GM12878 (cell line): ENCODE results near the gene TTC31. TPM values are rescaled to one million over a fixed set of nuclear protein-coding genes. Genes with fewer than 3 reads are reported as not detected.

Source experiments
- BMI1 ChIP-seq: fragments of 450-650 bp; IDR thresholded peaks from 2 replicates; pipeline ENCODE4 v1.6.1; 2016; ENCODE audit warnings: mild to moderate bottlenecking, moderate library complexity, borderline replicate concordance
- CBX5 ChIP-seq: sonication (generic); IDR thresholded peaks from 2 replicates; pipeline ENCODE4 v1.6.1; 2016; ENCODE audit warnings: low read depth, moderate library complexity, mild to moderate bottlenecking, inconsistent platforms
- CHD1 ChIP-seq: IDR thresholded peaks from 2 replicates; pipeline ENCODE4 v1.6.1; 2012; ENCODE audit warnings: low read depth, low read length, improper control_type of control experiment
- NR2C1 ChIP-seq: fragments of 450-650 bp; IDR thresholded peaks from 2 replicates; pipeline ENCODE4 v1.6.1; 2017; ENCODE audit warnings: antibody characterized with exemption, mild to moderate bottlenecking, moderate library complexity
- PML ChIP-seq: IDR thresholded peaks from 2 replicates; pipeline ENCODE4 v1.6.1; 2012; ENCODE audit warnings: low read length, inconsistent platforms
- RAD51 ChIP-seq: fragments of 450-650 bp; IDR thresholded peaks from 2 replicates; pipeline ENCODE4 v1.6.1; 2016; ENCODE audit warnings: moderate library complexity, mild to moderate bottlenecking, inconsistent platforms
- RBBP5 ChIP-seq: fragments of 200-600 bp; sonication (generic); conservative IDR thresholded peaks from 2 replicates; pipeline ENCODE4 v1.6.1; 2016
- SP1 ChIP-seq: IDR thresholded peaks from one replicate; pipeline ENCODE4 v1.6.1; 2011; ENCODE audit warnings: low read depth, low read length
- TCF7 ChIP-seq: IDR thresholded peaks from 2 replicates; pipeline ENCODE4 v1.6.1; 2014; ENCODE audit warnings: antibody characterized with exemption, borderline replicate concordance
- YY1 ChIP-seq: IDR thresholded peaks from 2 replicates; pipeline ENCODE4 v1.6.1; 2011; ENCODE audit warnings: low read depth, mild to moderate bottlenecking, low read length
- polyA plus RNA-seq, 11 experiments: library from polyadenylated mRNA; depleted of rRNA in 4 of 11; unstranded in 6 of 11; stranded (reverse) in 5 of 11; fragments of >200 nt; fragmentation: Nextera tagmentation in 4 of 11; fragmentation: Illumina TruSeq in 1 of 11; extraction: Ambion mirVana in 4 of 11; extraction: Trizol in 1 of 11; gene quantifications; 1 replicate in 1 of 11; 2 replicates in 10 of 11; pipeline versions ENCODE4 v1.2.1 to v1.2.3, GENCODE V29; 2011 to 2016; ENCODE audit warnings: inconsistent platforms in 2 of 11, missing spikeins in 2 of 11, low read depth in 1 of 11
- total RNA-seq, 4 experiments: library from RNA; depleted of rRNA in 3 of 4; stranded (reverse); fragments of >200 nt in 3 of 4; fragmentation: Illumina TruSeq in 1 of 4; extraction: Trizol in 1 of 4; gene quantifications; 2 replicates each; pipeline versions ENCODE4 v1.2.1 to v1.2.3, GENCODE V29; 2013 to 2021
- TF ChIP-seq, protein P1 (sequence below): IDR thresholded peaks from 2 replicates; pipeline ENCODE4 v1.6.1; 2012; ENCODE audit warnings: mild to moderate bottlenecking, low read depth, low read length
- TF ChIP-seq, protein P2 (sequence below): IDR thresholded peaks from 2 replicates; pipeline ENCODE4 v1.6.1; 2012; ENCODE audit warnings: improper control_type of control experiment, low read depth, low read length; ENCODE audit not compliant: insufficient replicate concordance
- TF ChIP-seq, protein P3 (sequence below): fragments of 150-350 bp; IDR thresholded peaks from 2 replicates; pipeline ENCODE4 v1.6.1; 2014; ENCODE audit warnings: mild to moderate bottlenecking, low read depth, low read length
- TF ChIP-seq, protein P4 (sequence below): fragments of 450-650 bp; IDR thresholded peaks from 2 replicates; pipeline ENCODE4 v1.6.1; 2017; ENCODE audit warnings: mild to moderate bottlenecking

Gene TTC31
- total and polyA plus RNA-seq, 10 of the 15 experiments (the other 5 are each of a cell fraction or from before 2014, with no cell fraction given), result 6.5 to 34.9 (median 25.9) TPM

DNA sequence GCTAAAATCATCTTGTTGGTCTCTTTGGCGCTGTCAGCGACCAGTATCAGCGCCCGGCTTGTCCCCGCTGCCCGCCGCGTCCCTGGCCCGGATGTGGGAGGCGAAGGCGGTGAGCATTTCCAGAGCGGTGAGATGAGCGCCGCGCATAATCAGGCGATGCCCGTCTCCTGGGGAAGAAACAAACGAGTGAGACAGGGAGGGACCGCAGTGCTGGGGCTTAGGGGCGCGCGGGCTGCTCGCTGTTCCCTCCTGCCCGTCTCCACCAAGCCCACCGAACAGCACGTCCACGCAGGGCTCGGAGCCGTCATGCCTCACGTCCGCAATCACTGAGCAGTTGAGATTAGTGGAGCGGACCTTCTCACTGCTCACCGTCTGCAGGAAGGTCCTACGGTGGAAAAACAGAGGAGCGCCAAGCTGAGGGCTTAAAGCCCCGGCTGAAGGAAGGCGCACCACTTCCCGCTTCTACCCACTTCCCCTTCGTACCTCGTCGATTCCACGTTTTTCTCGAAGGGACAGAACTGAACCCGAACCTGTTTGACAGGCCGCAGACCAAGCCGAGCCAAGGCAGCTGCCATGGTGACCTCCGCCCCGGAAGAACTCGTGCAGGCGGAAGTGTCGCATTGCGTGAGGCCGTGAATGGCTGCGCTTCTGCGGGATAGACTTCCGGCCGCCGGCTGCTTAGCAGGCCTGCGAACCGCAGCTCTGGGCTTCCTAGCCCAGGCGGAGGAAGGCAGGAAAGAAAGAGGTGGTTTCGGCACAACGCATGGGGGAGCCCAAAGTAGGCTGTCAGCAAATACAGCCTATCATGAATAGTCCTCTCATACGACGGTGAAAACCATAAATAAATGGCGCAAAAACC is 10.6 kb upstream of the TTC31 start, which contains the start of gene MRPL53 (continued):
- no peak for TF ChIP-seq RAD51
- TF ChIP-seq, protein P1, sequence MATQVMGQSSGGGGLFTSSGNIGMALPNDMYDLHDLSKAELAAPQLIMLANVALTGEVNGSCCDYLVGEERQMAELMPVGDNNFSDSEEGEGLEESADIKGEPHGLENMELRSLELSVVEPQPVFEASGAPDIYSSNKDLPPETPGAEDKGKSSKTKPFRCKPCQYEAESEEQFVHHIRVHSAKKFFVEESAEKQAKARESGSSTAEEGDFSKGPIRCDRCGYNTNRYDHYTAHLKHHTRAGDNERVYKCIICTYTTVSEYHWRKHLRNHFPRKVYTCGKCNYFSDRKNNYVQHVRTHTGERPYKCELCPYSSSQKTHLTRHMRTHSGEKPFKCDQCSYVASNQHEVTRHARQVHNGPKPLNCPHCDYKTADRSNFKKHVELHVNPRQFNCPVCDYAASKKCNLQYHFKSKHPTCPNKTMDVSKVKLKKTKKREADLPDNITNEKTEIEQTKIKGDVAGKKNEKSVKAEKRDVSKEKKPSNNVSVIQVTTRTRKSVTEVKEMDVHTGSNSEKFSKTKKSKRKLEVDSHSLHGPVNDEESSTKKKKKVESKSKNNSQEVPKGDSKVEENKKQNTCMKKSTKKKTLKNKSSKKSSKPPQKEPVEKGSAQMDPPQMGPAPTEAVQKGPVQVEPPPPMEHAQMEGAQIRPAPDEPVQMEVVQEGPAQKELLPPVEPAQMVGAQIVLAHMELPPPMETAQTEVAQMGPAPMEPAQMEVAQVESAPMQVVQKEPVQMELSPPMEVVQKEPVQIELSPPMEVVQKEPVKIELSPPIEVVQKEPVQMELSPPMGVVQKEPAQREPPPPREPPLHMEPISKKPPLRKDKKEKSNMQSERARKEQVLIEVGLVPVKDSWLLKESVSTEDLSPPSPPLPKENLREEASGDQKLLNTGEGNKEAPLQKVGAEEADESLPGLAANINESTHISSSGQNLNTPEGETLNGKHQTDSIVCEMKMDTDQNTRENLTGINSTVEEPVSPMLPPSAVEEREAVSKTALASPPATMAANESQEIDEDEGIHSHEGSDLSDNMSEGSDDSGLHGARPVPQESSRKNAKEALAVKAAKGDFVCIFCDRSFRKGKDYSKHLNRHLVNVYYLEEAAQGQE, result no peak
- peak; percentile 35 for TF ChIP-seq SP1
- TF ChIP-seq, protein P2, sequence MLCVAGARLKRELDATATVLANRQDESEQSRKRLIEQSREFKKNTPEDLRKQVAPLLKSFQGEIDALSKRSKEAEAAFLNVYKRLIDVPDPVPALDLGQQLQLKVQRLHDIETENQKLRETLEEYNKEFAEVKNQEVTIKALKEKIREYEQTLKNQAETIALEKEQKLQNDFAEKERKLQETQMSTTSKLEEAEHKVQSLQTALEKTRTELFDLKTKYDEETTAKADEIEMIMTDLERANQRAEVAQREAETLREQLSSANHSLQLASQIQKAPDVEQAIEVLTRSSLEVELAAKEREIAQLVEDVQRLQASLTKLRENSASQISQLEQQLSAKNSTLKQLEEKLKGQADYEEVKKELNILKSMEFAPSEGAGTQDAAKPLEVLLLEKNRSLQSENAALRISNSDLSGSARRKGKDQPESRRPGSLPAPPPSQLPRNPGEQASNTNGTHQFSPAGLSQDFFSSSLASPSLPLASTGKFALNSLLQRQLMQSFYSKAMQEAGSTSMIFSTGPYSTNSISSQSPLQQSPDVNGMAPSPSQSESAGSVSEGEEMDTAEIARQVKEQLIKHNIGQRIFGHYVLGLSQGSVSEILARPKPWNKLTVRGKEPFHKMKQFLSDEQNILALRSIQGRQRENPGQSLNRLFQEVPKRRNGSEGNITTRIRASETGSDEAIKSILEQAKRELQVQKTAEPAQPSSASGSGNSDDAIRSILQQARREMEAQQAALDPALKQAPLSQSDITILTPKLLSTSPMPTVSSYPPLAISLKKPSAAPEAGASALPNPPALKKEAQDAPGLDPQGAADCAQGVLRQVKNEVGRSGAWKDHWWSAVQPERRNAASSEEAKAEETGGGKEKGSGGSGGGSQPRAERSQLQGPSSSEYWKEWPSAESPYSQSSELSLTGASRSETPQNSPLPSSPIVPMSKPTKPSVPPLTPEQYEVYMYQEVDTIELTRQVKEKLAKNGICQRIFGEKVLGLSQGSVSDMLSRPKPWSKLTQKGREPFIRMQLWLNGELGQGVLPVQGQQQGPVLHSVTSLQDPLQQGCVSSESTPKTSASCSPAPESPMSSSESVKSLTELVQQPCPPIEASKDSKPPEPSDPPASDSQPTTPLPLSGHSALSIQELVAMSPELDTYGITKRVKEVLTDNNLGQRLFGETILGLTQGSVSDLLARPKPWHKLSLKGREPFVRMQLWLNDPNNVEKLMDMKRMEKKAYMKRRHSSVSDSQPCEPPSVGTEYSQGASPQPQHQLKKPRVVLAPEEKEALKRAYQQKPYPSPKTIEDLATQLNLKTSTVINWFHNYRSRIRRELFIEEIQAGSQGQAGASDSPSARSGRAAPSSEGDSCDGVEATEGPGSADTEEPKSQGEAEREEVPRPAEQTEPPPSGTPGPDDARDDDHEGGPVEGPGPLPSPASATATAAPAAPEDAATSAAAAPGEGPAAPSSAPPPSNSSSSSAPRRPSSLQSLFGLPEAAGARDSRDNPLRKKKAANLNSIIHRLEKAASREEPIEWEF, result no peak
- TF ChIP-seq BMI1, result no peak
- peak; percentile 79; the same call in 1 of the 2 replicates for TF ChIP-seq CBX5
- TF ChIP-seq PML, result peak; percentile 98
- peak; percentile 97 for TF ChIP-seq YY1
- TF ChIP-seq NR2C1, result peak; percentile 100
- 0 out of 2 replicates have a peak, but pooled peaks have one; percentile 74 for TF ChIP-seq CHD1
- peak; percentile 68; the same call in 1 of the 2 replicates for TF ChIP-seq TCF7
- no peak for TF ChIP-seq RBBP5
- TF ChIP-seq, protein P3, sequence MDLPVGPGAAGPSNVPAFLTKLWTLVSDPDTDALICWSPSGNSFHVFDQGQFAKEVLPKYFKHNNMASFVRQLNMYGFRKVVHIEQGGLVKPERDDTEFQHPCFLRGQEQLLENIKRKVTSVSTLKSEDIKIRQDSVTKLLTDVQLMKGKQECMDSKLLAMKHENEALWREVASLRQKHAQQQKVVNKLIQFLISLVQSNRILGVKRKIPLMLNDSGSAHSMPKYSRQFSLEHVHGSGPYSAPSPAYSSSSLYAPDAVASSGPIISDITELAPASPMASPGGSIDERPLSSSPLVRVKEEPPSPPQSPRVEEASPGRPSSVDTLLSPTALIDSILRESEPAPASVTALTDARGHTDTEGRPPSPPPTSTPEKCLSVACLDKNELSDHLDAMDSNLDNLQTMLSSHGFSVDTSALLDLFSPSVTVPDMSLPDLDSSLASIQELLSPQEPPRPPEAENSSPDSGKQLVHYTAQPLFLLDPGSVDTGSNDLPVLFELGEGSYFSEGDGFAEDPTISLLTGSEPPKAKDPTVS, result no peak
- TF ChIP-seq, protein P4, sequence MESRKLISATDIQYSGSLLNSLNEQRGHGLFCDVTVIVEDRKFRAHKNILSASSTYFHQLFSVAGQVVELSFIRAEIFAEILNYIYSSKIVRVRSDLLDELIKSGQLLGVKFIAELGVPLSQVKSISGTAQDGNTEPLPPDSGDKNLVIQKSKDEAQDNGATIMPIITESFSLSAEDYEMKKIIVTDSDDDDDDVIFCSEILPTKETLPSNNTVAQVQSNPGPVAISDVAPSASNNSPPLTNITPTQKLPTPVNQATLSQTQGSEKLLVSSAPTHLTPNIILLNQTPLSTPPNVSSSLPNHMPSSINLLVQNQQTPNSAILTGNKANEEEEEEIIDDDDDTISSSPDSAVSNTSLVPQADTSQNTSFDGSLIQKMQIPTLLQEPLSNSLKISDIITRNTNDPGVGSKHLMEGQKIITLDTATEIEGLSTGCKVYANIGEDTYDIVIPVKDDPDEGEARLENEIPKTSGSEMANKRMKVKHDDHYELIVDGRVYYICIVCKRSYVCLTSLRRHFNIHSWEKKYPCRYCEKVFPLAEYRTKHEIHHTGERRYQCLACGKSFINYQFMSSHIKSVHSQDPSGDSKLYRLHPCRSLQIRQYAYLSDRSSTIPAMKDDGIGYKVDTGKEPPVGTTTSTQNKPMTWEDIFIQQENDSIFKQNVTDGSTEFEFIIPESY, result no peak
